K562 (cell line): ENCODE measurements around the gene BLTP3B. TPM values are rescaled to one million over a fixed set of nuclear protein-coding genes. Genes with fewer than 3 reads are reported as not detected.

Experiments
- ATAC-seq: fragments of 200-7000 bp; cut with Tn5 transposase; 3 replicates; pipeline ENCODE4 v1.9.1; 2020; ENCODE audit warnings: moderate library complexity
- BruUV-seq: library from RNA; stranded (reverse); fragments of 400-500 nt; replicated peaks from 2 replicates; lab custom pipeline; 2021; lab: Mats Ljungman, UMichigan
- CTCF ChIA-PET: fragments of 300-600 bp; formaldehyde crosslinking; extraction: SDS; loops from one replicate; lab custom pipeline; 2021; ENCODE audit warnings: low intra/inter-chr PET ratio; lab: Yijun Ruan, JAX
- POLR2A ChIA-PET: fragments of 300-600, 350-650 bp; sonication (Branson Sonifier 250); formaldehyde crosslinking; extraction: SDS; loops from one replicate; lab custom pipeline; 2021; ENCODE audit warnings: antibody characterized with exemption, inconsistent platforms; lab: Yijun Ruan, JAX
- DNase-seq, 4 experiments: peaks; one replicate each; pipeline versions ENCODE4 v3.0.0 to v3.0.0-alpha.2; 2011 to 2018; ENCODE audit warnings: low spot score in 3 of 4, mixed read lengths in 3 of 4; ENCODE audit errors: extremely low read depth in 1 of 4
- FAIRE-seq: peaks from 2 replicates; lab custom pipeline; 2011; peaks lifted over from hg19 to GRCh38; lab: Jason Lieb, UNC
- H2AFZ ChIP-seq: 2 replicates; pipeline ENCODE4 v1.6.0; 2011; ENCODE audit warnings: low read depth, low read length, control low read depth, inconsistent platforms
- H3K27ac ChIP-seq: fragments of 200-600 bp; 3 replicates; pipeline ENCODE4 v1.8.0; 2011; ENCODE audit warnings: low read depth, mild to moderate bottlenecking, control low read depth, inconsistent platforms, low read length, moderate library complexity, mixed read lengths; ENCODE audit errors: extremely low read depth
- H3K27me3 ChIP-seq, 2 experiments: fragments of 300-600 bp in 1 of 2; 2 replicates in 1 of 2; 3 replicates in 1 of 2; pipeline versions ENCODE4 v1.6.0 to v1.8.0; 2011; ENCODE audit warnings: inconsistent platforms in 2 of 2, low read length in 2 of 2, mild to moderate bottlenecking in 1 of 2, mixed read lengths in 1 of 2, moderate library complexity in 1 of 2; ENCODE audit not compliant: control insufficient read depth in 2 of 2, insufficient read depth in 2 of 2
- H3K36me3 ChIP-seq: fragments of 300-600 bp; 3 replicates; pipeline ENCODE4 v1.8.0; 2011; ENCODE audit warnings: mild to moderate bottlenecking, low read length, inconsistent platforms; ENCODE audit not compliant: control insufficient read depth, insufficient read depth
- H3K4me1 ChIP-seq, 2 experiments: fragments of 200-600 bp in 1 of 2; replicated peaks in 1 of 2; 2 replicates in 1 of 2; 3 replicates in 1 of 2; pipeline versions ENCODE4 v1.5.1 to v1.8.0; 2011; ENCODE audit warnings: inconsistent platforms in 2 of 2, low read length in 2 of 2, mild to moderate bottlenecking in 1 of 2, mixed read lengths in 1 of 2, moderate library complexity in 1 of 2; ENCODE audit not compliant: control insufficient read depth in 2 of 2, insufficient read depth in 2 of 2
- H3K4me2 ChIP-seq: 2 replicates; pipeline ENCODE4 v1.6.1; 2011; ENCODE audit warnings: low read length, control low read depth, inconsistent platforms, mixed read lengths; ENCODE audit not compliant: insufficient read depth
- H3K4me3 ChIP-seq: fragments of 200-600 bp; sonication (generic), shearing (Covaris generic); 2 replicates; pipeline ENCODE4 v1.5.1; 2016; ENCODE audit warnings: control low read depth, inconsistent platforms
- H3K79me2 ChIP-seq: fragments of 200-600 bp; 3 replicates; pipeline ENCODE4 v1.8.0; 2011; ENCODE audit warnings: low read length, inconsistent platforms; ENCODE audit not compliant: control insufficient read depth, insufficient read depth
- H3K9ac ChIP-seq, 2 experiments: 2 replicates each; pipeline versions ENCODE4 v1.6.0 to v1.6.1; 2011; ENCODE audit warnings: low read depth in 2 of 2, low read length in 2 of 2, control low read depth in 1 of 2, inconsistent platforms in 1 of 2, mild to moderate bottlenecking in 1 of 2, mixed read lengths in 1 of 2; ENCODE audit not compliant: insufficient read depth in 1 of 2
- H3K9me1 ChIP-seq: one replicate; pipeline ENCODE4 v1.6.0; 2011; ENCODE audit warnings: inconsistent platforms, mild to moderate bottlenecking, low read length, moderate library complexity; ENCODE audit not compliant: control insufficient read depth, insufficient read depth
- H3K9me3 ChIP-seq: replicated peaks from 2 replicates; pipeline ENCODE4 v1.5.1; 2011; ENCODE audit warnings: low read depth, low read length, inconsistent platforms; ENCODE audit not compliant: control insufficient read depth, insufficient read depth
- H4K20me1 ChIP-seq: replicated peaks from 2 replicates; pipeline ENCODE4 v1.6.1; 2011; ENCODE audit warnings: low read length, inconsistent platforms, mixed read lengths; ENCODE audit not compliant: control insufficient read depth, insufficient read depth
- LEF1 ChIP-seq: fragments of 450-650 bp; IDR thresholded peaks from 2 replicates; pipeline ENCODE4 v1.6.1; 2016; ENCODE audit warnings: mild to moderate bottlenecking
- POLR2AphosphoS5 ChIP-seq: IDR thresholded peaks from 2 replicates; pipeline ENCODE4 v1.6.1; 2011; ENCODE audit warnings: mild to moderate bottlenecking, low read depth, low read length, moderate library complexity; ENCODE audit not compliant: control insufficient read depth, insufficient read depth
- RBFOX2 ChIP-seq: fragments of 200-400 bp; formaldehyde crosslinking; IDR thresholded peaks from 2 replicates; pipeline ENCODE4 v1.6.1; 2017; ENCODE audit warnings: low read depth, mild to moderate bottlenecking, low read length, moderate library complexity
- SLC30A9 ChIP-seq: fragments of 250-450 bp; sonication (Bioruptor Pico); IDR thresholded peaks from 2 replicates; pipeline ENCODE4 v1.8.0; 2022; ENCODE audit warnings: mild to moderate bottlenecking, moderate library complexity
- SMARCA4 ChIP-seq: fragments of 450-650 bp; IDR thresholded peaks from 2 replicates; pipeline ENCODE4 v1.6.1; 2016
- SRSF1 ChIP-seq: fragments of 200-400 bp; formaldehyde crosslinking; IDR thresholded peaks from 2 replicates; pipeline ENCODE4 v1.6.1; 2017; ENCODE audit warnings: mild to moderate bottlenecking, low read depth, low read length, moderate library complexity
- ZBTB9 ChIP-seq: fragments of 450-650 bp; formaldehyde crosslinking; IDR thresholded peaks from 2 replicates; pipeline ENCODE4 v1.4.0; 2020; ENCODE audit warnings: mild to moderate bottlenecking, moderate library complexity
- ZNF175 ChIP-seq: fragments of 200-800 bp; sonication (Bioruptor generic); IDR thresholded peaks from 2 replicates; pipeline ENCODE4 v1.6.1; 2016; ENCODE audit warnings: low read depth, mild to moderate bottlenecking, missing genetic modification characterization, missing compliant biosample characterization
- ZNF324 ChIP-seq: fragments of 250-450 bp; sonication (Bioruptor Pico); IDR thresholded peaks from 2 replicates; pipeline ENCODE4 v1.4.0; 2020; ENCODE audit warnings: mild to moderate bottlenecking
- ZNF407 ChIP-seq: fragments of 450-650 bp; IDR thresholded peaks from 2 replicates; pipeline ENCODE4 v1.6.1; 2016; ENCODE audit warnings: low read depth
- ZNF583 ChIP-seq: fragments of 250-450 bp; sonication (Bioruptor Pico); IDR thresholded peaks from 2 replicates; pipeline ENCODE4 v1.4.0; 2020
- WGBS: fragments of 100-300 bp; shearing (Covaris generic); methylation state at CpG from one replicate; pipeline ENCODE4 v1.1.6; 2016; ENCODE audit warnings: low coverage, mixed read lengths; ENCODE audit not compliant: insufficient coverage; ENCODE audit errors: missing lambda C conversion rate; 5-methylcytosine and 5-hydroxymethylcytosine counted together
- in situ Hi-C: fragments of 300-500 bp; cut with MboI; formaldehyde crosslinking; loops from 4 replicates; pipeline ENCODE4 v1.15.0; 2018; ENCODE audit warnings: inconsistent platforms, mixed read lengths
- intact Hi-C: fragments of 100-400 bp; cut with micrococcal nuclease; formaldehyde crosslinking; loops from 2 replicates; pipeline ENCODE4 v1.14.2; 2022
- polyA plus RNA-seq, 8 experiments: library from polyadenylated mRNA; depleted of rRNA in 4 of 8; stranded (reverse) in 5 of 8; unstranded in 3 of 8; fragments of >200 nt; fragmentation: Nextera tagmentation in 2 of 8; fragmentation: Illumina TruSeq in 1 of 8; extraction: Ambion mirVana in 2 of 8; extraction: Trizol in 1 of 8; gene quantifications; 2 replicates each; pipeline versions ENCODE4 v1.2.1 to v1.2.3, GENCODE V29; 2011 to 2014; ENCODE audit warnings: inconsistent platforms in 1 of 8, missing spikeins in 1 of 8
- total RNA-seq, 7 experiments: library from RNA; depleted of rRNA in 6 of 7; stranded (reverse); fragments of >200 nt in 6 of 7; fragmentation: Illumina TruSeq in 2 of 7; extraction: Trizol in 2 of 7; gene quantifications; 2 replicates each; pipeline versions ENCODE4 v1.2.1 to v1.2.3, GENCODE V29; 2011 to 2021; ENCODE audit warnings: low replicate concordance in 1 of 7

Gene BLTP3B
- total and polyA plus RNA-seq, 9 of the 15 experiments (the other 6 are each of a cell fraction or from before 2014, with no cell fraction given), result 3.9 to 27.4 (median 19.7) TPM

GRCh38 chr12:100123316-100124095, 19.2 kb downstream of the BLTP3B start:
- Histone ChIP-seq H3K27ac (no peak overlapping the region), H3K4me3 (no peak overlapping the region), H3K4me1 (peaks cover 0 to 4% of the 10 kb centered on the region in 2 experiments; a peak in 2 of 5 replicates), H3K27me3 (no peaks in the 10 kb centered on the region), H3K79me2 (peaks cover 15% of the 10 kb centered on the region; the same call in 2 of the 3 replicates), H3K9ac (no peak overlapping the region), H4K20me1 (no peaks in the 10 kb centered on the region), H3K9me1 (no peaks in the 10 kb centered on the region), H3K36me3 (no peaks in the 10 kb centered on the region)
- FAIRE-seq (no peak), ATAC-seq (no peak; the same call in 2 of the 3 replicates), DNase-seq (no peak)
- in situ Hi-C loops (no loop called here), intact Hi-C loops (no loop called here)
- POLR2A ChIA-PET, result interaction anchor here (1.5 kb wide), 1 partner anchor 11 kb away, joined by 3 read pairs; no protein-coding TSS in a partner anchor
- TF ChIP-seq SRSF1, result no peak
- no peak for TF ChIP-seq ZNF407
- TF ChIP-seq SMARCA4, result no peak
- no peak for TF ChIP-seq RBFOX2
- no peak for TF ChIP-seq SLC30A9 (CRISPR knock-in tag)
- TF ChIP-seq LEF1, result no peak
- TF ChIP-seq POLR2AphosphoS5, result no peak
- no peak for TF ChIP-seq ZNF175
- TF ChIP-seq ZNF583 (CRISPR knock-in tag), result no peak
- TF ChIP-seq ZBTB9 (CRISPR knock-in tag), result no peak
- no peak for TF ChIP-seq ZNF324 (CRISPR knock-in tag)
- TF ChIP-seq, all 486 proteins: peak for 0
- no peak overlapping the region for H3K4me2 ChIP-seq
- H3K9me3 ChIP-seq, result peaks cover 4% of the 10 kb centered on the region; the same call in 1 of the 2 replicates
- CTCF ChIA-PET, result no interaction called here
- no peak overlapping the region for H2AFZ ChIP-seq
- 52% methylated on average over 8 of the region's 8 CpGs for WGBS
- no TSS peak for BruUV-seq
